OCI-LY1 (cell line): ENCODE results near the gene PCDHGA1.

ENCODE experiments used
- H2AFZ ChIP-seq: fragments of 200-600 bp; sonication (generic), shearing (Covaris generic); 2 replicates; pipeline ENCODE4 v1.6.0; 2014; ENCODE audit warnings: antibody characterized with exemption, mild to moderate bottlenecking, low read length
- H3F3A ChIP-seq: fragments of 200-600 bp; sonication (generic), shearing (Covaris generic); 2 replicates; pipeline ENCODE4 v1.6.0; 2014; ENCODE audit warnings: mild to moderate bottlenecking, antibody characterized with exemption, low read length, moderate library complexity; ENCODE audit not compliant: insufficient read depth
- H3K27ac ChIP-seq: fragments of 200-600 bp; sonication (generic); 2 replicates; pipeline ENCODE4 v1.5.1; 2014; ENCODE audit warnings: low read length, mixed run types, mild to moderate bottlenecking, low read depth; ENCODE audit not compliant: poor library complexity, severe bottlenecking
- H3K27me3 ChIP-seq: fragments of 200-600 bp; sonication (generic); 2 replicates; pipeline ENCODE4 v1.6.0; 2014; ENCODE audit warnings: antibody characterized with exemption, mild to moderate bottlenecking, low read length, moderate library complexity; ENCODE audit not compliant: insufficient read depth
- H3K36me3 ChIP-seq: fragments of 200-600 bp; sonication (generic); 2 replicates; pipeline ENCODE4 v1.6.1; 2014; ENCODE audit warnings: mild to moderate bottlenecking, antibody characterized with exemption, low read length, moderate library complexity, mixed read lengths; ENCODE audit not compliant: insufficient read depth
- H3K4me1 ChIP-seq: fragments of 200-600 bp; sonication (generic); 2 replicates; pipeline ENCODE4 v1.5.1; 2014; ENCODE audit warnings: mild to moderate bottlenecking, low read length, moderate library complexity; ENCODE audit not compliant: insufficient read depth, severe bottlenecking
- H3K4me2 ChIP-seq: fragments of 200-600 bp; sonication (generic), shearing (Covaris generic); 2 replicates; pipeline ENCODE4 v1.6.1; 2014; ENCODE audit warnings: low read length
- H3K4me3 ChIP-seq: fragments of 200-600 bp; sonication (generic); 2 replicates; pipeline ENCODE4 v1.5.1; 2014; ENCODE audit warnings: low read length, low read depth, mild to moderate bottlenecking, mixed read lengths; ENCODE audit not compliant: poor library complexity, severe bottlenecking
- H3K79me2 ChIP-seq: fragments of 200-600 bp; shearing (Covaris generic); 2 replicates; pipeline ENCODE4 v1.6.1; 2016; ENCODE audit warnings: mixed run types, low read length, mixed read lengths; ENCODE audit not compliant: insufficient read depth
- H3K9ac ChIP-seq: fragments of 200-600 bp; sonication (generic), shearing (Covaris generic); 2 replicates; pipeline ENCODE4 v1.6.1; 2014; ENCODE audit warnings: mild to moderate bottlenecking, low read length, mixed read lengths
- H3K9me2 ChIP-seq: fragments of 200-600 bp; sonication (generic), shearing (Covaris generic); 2 replicates; pipeline ENCODE4 v1.6.1; 2014; ENCODE audit warnings: low read depth, mild to moderate bottlenecking, low read length, mixed read lengths
- H3K9me3 ChIP-seq: fragments of 200-600 bp; shearing (Covaris generic); 2 replicates; pipeline ENCODE4 v1.6.1; 2014; ENCODE audit warnings: low read length, mixed read lengths
- H4K20me1 ChIP-seq: fragments of 200-600 bp; sonication (generic), shearing (Covaris generic); 2 replicates; pipeline ENCODE4 v1.6.0; 2016; ENCODE audit warnings: mild to moderate bottlenecking, low read length; ENCODE audit not compliant: insufficient read depth
- CTCF ChIP-seq: fragments of 200-600 bp; sonication (generic), shearing (Covaris generic); IDR thresholded peaks from 2 replicates; pipeline ENCODE4 v1.5.1; 2017; ENCODE audit warnings: mild to moderate bottlenecking, antibody characterized with exemption, low read length, moderate library complexity, mixed read lengths
- EZH2 ChIP-seq: fragments of 200-600 bp; sonication (generic), shearing (Covaris generic); IDR thresholded peaks from 2 replicates; pipeline ENCODE4 v1.8.0; 2017; ENCODE audit warnings: borderline replicate concordance, mixed run types, mild to moderate bottlenecking, antibody characterized with exemption, low read length, moderate library complexity, mixed read lengths

The PCDHGA1 gene

GRCh38 chr5:141437221-141437620, 106.9 kb downstream of the PCDHGA1 start:
- Histone ChIP-seq H2AFZ (no peak overlapping the region), H4K20me1 (no peaks in the 10 kb centered on the region), H3K4me3 (no peak overlapping the region), H3K9me3 (peaks cover 8% of the 10 kb centered on the region; the same call in 1 of the 2 replicates), H3F3A (no peaks in the 10 kb centered on the region), H3K9me2 (no peaks in the 10 kb centered on the region), H3K27me3 (no peaks in the 10 kb centered on the region), H3K4me2 (no peak overlapping the region), H3K36me3 (no peaks in the 10 kb centered on the region), H3K79me2 (no peaks in the 10 kb centered on the region), H3K9ac (no peak overlapping the region), H3K27ac (no peak overlapping the region), H3K4me1 (no peaks in the 10 kb centered on the region)
- TF ChIP-seq CTCF = no peak
- no peak for TF ChIP-seq EZH2

DNA sequence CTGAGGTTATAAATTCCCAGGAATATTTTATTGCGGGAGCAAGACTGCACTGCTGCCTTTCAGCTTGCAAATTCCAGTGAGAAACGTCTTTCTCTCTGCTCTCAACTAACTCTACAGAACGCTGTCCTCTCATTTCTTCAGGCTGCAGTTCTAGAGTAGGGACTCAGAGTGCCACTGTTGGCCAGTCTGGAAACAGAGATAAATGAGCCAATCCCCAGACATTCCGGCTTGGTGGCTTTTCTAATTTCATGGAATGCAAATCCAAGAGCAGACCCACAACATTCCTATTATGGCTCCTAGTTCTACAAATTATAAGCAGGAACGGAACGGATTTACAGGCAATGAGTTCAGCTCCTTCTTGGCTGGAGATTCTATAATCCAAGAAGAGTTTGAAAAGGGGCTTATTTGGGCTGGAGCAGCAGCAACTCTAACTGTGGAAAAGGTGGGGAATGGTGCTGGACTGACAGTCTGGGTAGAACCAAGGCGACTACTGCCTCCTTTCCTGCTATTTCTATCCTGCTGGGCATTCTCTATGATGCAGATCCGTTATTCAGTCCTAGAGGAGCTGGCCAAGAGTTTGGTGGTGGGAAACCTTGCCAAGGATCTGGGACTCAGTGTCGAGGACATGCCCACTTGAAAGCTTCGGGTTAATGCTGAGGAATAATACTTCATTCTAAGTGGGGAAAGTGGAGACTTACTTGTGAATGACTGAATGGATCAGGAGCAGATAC, 109.3 kb downstream of the PCDHGA1 start:
- H2AFZ ChIP-seq = no peak overlapping the region
- no peaks in the 10 kb centered on the region for H3K79me2 ChIP-seq
- H3K27ac ChIP-seq = no peak overlapping the region

GRCh38 chr5:141440341-141440740, 110.0 kb downstream of the PCDHGA1 start:
- no peak overlapping the region for H3K9ac ChIP-seq
- H3K79me2 ChIP-seq = no peaks in the 10 kb centered on the region
- no peak for TF ChIP-seq CTCF
- TF ChIP-seq EZH2 = no peak
- no peaks in the 10 kb centered on the region for H3K9me2 ChIP-seq
- no peaks in the 10 kb centered on the region for H3K4me1 ChIP-seq
- no peak overlapping the region for H2AFZ ChIP-seq
- no peaks in the 10 kb centered on the region for H3K36me3 ChIP-seq
- no peak overlapping the region for H3K4me3 ChIP-seq
- no peak overlapping the region for H3K4me2 ChIP-seq
- no peaks in the 10 kb centered on the region for H3K27me3 ChIP-seq
- H3K27ac ChIP-seq = no peak overlapping the region
- H3K9me3 ChIP-seq = peaks cover 6% of the 10 kb centered on the region; the same call in 1 of the 2 replicates
- no peaks in the 10 kb centered on the region for H4K20me1 ChIP-seq
- no peaks in the 10 kb centered on the region for H3F3A ChIP-seq

More for the DNA sequence above, 109.3 kb downstream of the PCDHGA1 start:
- no peaks in the 10 kb centered on the region for H3K9me2 ChIP-seq
- no peaks in the 10 kb centered on the region for H3K27me3 ChIP-seq
- no peaks in the 10 kb centered on the region for H4K20me1 ChIP-seq
- no peak for TF ChIP-seq CTCF
- TF ChIP-seq EZH2 = no peak
- no peak overlapping the region for H3K4me2 ChIP-seq
- H3K9me3 ChIP-seq = peaks cover 8% of the 10 kb centered on the region; the same call in 1 of the 2 replicates
- no peak overlapping the region for H3K9ac ChIP-seq
- no peaks in the 10 kb centered on the region for H3F3A ChIP-seq
- no peaks in the 10 kb centered on the region for H3K4me1 ChIP-seq
- H3K4me3 ChIP-seq = no peak overlapping the region
- no peaks in the 10 kb centered on the region for H3K36me3 ChIP-seq
